Activated CD4-positive, CD25-positive, alpha-beta regulatory T cell (primary cell): Measurements from ENCODE around the gene HMOX1.

Experiments used
- DNase-seq, 4 experiments: peaks; one replicate each; lab custom pipeline; 2025; lab: John Stamatoyannopoulos, UW

The HMOX1 gene, protein sequence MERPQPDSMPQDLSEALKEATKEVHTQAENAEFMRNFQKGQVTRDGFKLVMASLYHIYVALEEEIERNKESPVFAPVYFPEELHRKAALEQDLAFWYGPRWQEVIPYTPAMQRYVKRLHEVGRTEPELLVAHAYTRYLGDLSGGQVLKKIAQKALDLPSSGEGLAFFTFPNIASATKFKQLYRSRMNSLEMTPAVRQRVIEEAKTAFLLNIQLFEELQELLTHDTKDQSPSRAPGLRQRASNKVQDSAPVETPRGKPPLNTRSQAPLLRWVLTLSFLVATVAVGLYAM

DNA sequence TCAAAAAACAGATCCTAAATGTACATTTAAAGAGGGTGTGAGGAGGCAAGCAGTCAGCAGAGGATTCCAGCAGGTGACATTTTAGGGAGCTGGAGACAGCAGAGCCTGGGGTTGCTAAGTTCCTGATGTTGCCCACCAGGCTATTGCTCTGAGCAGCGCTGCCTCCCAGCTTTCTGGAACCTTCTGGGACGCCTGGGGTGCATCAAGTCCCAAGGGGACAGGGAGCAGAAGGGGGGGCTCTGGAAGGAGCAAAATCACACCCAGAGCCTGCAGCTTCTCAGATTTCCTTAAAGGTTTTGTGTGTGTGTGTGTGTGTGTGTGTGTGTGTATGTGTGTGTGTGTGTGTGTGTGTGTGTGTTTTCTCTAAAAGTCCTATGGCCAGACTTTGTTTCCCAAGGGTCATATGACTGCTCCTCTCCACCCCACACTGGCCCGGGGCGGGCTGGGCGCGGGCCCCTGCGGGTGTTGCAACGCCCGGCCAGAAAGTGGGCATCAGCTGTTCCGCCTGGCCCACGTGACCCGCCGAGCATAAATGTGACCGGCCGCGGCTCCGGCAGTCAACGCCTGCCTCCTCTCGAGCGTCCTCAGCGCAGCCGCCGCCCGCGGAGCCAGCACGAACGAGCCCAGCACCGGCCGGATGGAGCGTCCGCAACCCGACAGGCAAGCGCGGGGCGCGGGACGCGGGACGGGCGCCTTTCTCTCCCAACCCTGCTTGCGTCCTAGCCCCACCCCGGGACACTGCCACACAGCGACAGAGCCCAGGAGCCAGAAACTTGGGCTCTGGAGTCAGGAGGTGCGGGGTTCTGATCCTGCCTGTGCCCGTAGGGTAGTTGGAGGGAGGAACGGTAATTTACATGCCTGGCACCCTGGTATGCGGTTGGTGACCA lies at the start of gene HMOX1:
Gene HMOX1, plus strand, starts transcription at position 560 of the 887 bp plus-strand sequence. Its CDS starts 78 bp downstream, at position 638.
- DNase-seq, result peak; percentile 17 to 48 (median 36)

DNA sequence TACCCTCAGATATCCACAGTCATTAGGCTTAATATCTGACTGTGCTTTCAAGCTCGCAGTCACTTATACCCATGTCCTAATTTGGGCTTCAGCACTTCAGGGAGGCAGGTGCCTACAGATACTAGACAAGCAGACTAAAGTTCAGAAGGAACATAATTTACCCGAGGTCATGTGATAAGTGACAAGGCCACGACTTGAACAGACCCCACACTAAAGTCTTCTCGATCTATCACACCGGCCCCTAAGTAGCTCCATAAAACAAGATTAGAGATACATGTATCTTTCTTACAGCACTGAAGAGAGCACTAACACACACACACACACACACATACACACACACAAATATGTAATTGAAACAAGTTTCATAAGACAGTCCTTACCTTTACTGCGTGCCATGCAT lies 48.6 kb upstream of the HMOX1 start:
- no peak for DNase-seq

DNA sequence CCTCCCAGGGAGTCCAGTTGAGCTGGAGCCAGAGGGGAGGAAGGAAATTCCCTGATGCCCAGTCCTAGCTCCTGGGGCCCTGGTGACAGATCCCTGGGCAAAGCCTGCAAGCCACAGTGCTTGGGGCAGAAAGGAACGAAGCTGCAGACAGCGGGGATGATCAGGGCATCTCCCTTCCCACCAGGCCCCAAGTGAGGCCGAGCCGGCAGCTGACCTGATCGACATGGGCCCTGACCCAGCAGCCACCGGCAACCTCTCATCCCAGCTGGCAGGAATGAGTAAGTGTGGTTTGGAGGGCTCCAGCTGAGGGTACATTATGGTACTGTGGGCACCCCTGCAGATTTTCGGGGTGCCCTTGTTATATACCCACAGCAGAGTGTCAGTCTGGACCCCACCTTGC lies 47.7 kb upstream of the HMOX1 start:
- no peak for DNase-seq

DNA sequence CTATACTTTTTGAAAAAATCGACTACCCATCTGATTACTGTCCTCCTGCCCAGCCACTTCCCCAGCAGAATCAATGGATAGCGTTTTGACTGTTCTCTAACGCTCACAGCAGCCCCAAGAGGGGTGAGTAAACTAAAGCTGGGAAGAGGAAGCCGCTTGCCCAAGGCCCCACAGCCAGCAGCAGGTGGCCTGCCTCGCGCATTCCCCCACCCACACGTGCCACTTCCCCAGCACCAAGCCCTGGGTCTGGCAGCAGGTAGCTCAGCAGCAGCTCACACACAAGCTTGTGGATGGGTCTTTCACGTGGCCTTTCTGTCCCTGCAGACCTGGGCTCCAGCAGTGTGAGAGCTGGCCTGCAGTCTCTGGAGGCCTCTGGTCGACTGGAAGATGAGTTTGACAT lies 46.9 kb upstream of the HMOX1 start:
- DNase-seq, result peak in 1 of 4 experiments; percentile 4

DNA sequence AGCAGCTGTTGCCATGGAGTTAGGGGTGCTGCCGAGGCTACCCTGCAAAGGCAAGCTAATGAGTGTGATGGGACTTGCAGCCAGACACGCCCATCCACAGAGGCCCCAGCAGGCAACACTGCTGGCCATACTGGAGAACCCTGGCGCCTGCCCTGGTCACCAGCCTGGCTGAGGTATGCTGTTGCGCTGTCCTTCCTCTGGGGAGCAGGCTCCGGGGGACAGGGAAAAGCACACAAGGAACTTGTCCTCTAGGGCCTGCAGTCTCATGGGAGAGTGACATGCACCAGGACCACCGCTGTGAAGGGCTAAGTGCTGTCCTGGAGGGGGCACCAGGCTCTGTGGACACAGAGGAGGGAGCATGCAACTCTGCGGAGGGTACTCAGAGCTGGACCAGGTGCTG lies 45.4 kb upstream of the HMOX1 start:
- no peak for DNase-seq

DNA sequence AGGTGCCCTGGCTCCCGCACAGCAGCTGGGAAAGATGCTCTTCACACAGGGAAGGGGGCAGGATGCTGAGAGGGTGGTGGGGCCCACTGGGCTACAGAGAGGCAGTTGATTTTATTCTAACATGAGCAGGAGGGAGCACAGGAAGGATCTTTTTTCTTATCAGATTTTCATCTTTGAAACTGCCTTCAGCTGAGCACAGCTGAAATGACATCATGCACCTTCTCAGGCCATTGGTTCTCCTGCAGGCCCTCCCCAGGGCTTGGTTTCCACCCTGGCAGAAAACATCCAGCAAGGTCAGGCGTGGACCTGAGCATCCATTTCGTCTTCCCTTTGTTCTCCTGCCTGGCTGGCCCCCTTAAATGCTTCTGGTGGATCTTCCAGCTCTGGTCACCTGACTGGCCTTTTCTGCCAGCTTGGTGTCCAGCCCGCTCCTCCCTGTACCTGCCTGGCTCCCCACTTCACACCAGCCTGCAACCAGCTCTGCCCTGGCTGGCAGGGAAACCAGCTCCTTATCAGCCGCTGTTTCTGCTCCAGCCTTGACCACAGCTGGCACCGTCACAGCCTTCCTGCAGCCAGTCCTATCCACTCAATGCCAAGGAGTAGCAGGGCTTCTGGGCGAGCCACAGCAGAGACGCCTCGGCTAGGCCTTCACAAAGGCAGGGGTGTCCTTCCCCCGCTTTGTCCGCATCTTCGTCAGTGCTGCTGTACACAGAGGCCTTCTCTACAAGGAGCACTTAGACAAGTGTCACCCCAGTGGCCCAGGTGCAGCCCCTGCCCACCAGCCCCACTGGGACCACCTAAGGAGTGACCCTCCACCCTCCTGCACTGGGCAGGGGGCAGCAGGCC lies 44.7 kb upstream of the HMOX1 start:
- no peak for DNase-seq

DNA sequence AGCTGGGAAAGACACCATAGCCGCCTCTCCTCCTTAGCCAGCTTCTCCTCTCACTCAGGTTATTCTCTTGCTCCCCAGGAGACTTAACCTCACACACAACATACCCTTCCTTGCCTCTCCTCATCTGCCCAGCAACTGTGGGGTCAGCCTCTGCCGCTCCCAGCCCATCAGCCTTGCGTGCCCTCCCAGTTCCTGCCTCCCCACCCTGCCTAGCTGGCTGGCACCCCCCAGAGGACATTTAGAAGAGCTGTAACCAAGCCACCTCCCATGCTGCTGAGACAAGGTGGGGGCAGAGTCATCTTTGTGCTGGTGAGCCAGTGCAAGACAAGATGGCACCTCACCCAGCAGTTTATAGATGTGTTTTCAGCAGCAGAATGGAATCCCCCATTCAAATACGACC lies 43.0 kb upstream of the HMOX1 start:
- DNase-seq, result no peak

DNA sequence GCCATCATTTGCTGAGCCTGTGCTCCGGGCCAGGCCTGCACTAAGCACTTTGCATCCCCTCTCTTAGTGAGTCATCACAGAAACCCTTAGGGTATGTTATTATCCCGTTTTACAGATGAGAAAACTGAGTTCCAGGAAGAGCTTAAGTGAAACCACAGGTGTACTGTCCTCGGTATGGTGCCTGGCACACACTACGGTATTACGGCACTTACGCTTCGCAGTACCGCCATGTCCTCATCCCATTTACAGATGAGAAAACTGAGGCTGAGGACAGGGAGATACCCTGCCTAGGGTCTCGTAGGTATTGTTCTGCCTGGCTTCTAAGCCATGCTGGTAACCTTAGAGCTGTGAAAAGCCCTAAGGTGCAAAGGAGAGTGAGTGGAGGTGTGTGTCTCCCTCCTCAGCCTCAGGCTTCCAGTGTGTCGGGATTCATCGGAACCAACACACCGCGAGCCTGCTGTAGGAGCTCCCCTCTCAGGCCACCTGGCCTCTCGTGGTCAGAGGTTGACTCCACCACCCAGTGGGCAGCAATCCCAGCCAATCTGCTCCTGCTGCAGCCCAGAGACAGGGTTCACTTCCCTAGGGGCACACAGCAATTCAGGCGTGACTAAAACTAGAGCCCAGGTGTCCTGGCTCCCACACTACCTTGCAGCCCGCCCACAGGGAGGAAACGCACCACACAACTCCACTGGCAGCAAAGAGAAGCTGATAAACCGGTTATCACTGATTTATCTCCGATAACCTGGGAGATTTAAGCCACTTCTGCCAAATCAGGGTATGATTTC lies 39.6 kb upstream of the HMOX1 start:
- DNase-seq, result no peak

DNA sequence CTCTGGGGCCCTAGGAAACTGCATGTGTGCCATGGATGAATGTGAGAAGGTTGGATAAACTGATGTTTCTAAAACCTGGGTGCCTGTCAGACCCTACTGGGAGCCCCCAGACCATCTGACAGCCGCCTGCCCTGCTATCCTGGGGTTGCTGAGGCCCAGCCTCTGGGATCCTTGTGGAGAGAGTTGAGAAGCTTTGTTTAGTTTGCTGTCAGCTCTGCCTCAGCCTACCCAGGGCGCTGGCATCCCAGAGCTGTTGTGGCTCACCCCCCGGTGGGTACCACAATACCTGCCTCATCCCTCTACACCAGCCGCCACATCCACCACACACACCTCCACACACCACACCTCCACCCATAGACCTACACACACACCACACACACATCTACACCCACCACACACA lies 38.5 kb upstream of the HMOX1 start:
- DNase-seq, result no peak

DNA sequence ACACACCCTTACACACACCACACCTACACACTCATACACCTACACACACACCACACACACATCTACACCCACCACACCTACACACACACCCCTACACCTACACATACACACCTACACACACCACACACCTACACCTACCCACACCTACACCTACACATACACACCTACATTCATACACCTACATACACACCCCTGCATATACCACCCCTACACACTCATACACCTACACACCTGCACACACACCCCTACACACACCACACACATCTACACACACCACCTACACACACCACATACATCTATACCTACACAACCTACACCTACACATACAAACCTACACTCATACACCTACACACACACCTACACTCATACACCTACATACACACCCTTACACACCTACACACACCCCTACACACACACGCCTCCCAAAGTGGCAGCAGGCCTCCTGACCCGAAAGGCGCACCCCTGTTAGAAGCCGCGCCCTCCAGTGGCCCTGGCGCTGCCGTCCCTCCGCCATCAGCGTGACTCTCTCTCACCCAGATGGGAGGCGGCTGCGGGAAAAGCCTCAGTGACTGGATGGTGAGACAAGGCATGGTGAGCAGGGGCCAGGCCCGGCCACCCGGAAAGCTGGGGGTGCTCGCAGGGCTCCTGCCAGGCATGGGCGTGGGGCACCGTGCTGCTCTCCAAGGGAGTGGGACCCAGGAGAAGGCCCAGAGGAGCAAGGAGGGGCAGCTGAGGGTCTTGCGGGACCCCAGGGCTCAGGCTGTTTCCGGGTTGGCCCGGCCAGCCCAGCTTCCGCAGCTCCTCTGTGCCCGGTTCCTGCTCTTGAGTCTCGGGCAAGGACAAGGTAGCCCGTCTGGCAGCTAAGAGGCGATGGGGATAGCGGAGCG lies 37.0 kb upstream of the HMOX1 start:
- no peak for DNase-seq

DNA sequence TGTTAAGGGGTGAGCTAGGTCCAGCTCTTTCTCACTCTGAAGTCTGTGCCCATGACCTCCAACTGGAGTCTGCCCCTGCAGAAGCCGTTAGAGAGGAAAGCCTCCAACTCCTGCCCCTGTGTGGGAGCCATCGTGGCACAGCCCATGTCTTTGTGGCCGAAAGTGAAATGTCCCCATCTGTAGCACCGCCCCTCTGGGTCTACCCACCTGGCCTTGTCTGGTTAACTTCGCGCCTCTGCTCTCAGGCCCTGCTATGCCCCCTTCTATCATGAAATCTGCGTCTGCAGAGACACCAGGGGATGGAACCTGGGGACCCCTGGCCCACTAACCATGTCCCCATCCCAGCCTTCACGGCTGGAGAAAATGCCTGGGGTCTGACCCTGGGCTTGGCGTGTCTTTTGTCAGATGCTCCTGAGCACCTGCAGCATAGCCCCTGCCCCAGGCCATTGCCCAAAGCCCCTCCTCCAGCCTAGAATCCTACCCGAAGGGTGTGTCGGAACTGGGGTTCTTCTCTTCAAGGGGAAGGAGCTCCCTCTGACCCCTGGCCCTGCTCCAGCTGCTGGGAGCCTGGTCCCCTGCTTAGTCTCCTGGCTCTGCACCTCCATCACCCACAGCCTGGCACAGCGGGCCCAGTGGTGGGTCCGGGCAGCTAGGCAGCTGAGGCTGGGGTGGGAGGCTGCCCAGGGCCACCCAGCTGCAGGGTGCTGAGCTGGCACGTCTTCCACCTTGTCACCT lies 35.8 kb upstream of the HMOX1 start:
- no peak for DNase-seq

DNA sequence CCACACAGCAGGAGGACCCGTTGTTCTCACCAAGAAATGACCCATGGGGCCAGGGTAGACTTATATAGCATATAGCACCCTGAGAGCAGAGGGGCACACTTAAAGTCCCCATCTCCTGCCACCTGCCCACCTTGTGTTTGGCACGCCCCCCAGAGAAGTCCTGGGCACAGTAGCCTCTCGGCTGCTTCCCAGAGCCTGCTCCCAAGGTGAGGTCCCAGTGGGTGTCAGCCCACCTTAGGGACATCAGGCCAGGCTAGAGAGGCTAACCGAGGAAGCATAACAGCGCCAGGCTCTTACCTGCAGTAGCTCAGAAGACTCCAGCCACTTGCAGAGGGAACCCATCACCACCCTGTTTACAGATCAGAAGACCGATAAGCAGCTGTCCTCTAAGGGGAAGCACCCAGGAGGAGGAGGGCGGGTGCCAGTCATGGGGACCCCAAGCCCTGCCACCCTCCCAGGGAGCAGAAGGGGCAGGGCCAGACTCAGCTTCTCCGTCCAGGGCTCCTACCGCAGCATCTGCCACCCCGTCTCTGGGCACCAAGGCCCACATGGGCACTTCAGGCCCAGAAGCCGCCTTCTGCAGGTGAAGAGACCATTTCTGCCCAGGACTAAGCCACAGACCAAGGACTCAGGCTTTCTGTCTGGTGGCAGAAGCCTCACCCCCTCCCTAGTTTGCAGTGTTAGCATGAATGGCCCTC lies 34.9 kb upstream of the HMOX1 start:
- no peak for DNase-seq

DNA sequence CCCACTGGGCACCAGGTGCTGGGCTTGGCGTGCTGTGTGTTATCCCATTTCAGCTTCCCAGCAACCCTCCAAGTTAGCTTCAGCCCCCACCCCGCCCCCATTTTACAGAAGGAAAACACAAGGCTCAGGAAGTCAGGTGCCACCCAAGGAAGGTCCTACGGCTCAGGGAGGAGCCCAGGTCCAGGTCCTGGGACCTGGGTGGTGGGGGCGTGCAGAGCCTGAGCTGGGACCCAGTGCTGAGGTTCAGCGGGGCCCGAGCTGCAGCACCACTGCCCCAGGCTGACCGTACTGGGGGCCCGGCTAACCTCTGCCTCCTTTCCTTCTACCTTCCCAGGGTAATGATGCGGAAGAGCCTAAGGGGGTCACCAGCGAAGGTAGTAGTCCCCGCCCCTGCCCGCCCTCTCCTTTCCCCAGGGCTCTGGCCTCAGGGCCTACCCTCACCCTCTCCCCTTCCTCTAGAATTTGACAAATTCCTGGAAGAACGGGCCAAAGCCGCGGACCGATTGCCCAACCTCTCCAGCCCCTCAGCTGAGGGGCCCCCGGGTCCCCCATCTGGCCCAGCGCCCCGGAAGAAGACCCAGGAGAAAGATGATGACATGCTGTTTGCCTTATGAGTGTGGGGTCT lies 34.2 kb upstream of the HMOX1 start:
- DNase-seq, result no peak

DNA sequence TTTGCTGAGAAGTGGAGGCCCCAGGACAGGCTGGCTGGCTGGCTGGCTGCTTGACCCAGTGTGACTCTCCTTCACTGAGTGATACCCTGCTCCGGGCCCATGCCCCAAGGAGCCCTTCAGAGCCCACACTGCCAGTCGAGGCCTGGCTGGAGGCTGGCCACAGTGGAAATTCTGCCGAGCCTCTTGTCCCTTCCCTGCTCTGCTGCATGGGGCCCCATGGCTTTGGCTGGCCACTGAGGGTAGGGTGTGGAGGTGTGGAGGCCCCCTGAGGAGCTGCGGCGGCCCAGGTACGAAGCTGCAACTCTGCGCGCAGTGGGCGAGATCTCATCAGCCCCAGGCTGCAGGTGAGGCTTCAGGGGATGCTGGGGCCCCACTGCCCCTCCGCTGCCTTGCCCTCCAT lies 33.4 kb upstream of the HMOX1 start:
- no peak for DNase-seq

DNA sequence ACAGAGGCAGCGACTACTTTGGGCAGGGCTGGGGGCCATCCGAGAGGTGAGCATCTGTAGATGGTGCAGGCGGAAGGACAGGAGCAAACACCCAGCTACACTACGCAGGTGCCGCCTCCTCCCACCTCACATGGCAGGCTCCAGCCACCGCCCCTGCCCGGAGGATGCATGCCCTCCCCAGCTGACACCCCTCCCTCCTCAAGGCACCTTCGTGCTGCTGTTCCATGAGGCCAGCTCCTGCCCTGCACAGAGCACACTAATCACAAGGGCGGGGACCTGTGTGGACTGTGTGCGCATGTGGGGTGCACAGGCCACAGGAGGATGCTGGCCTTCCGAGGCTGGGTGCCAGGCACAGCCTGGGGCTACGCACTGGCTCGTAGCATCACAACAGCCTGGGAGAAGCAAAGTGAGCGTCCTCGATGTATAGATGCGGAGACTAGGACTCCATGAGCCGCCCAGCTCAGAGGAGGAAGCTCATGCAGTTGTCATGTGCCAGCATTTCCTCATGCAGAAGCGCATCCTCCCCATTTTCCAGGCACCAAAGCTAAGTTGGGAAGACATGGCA lies 32.8 kb upstream of the HMOX1 start:
- DNase-seq, result no peak

DNA sequence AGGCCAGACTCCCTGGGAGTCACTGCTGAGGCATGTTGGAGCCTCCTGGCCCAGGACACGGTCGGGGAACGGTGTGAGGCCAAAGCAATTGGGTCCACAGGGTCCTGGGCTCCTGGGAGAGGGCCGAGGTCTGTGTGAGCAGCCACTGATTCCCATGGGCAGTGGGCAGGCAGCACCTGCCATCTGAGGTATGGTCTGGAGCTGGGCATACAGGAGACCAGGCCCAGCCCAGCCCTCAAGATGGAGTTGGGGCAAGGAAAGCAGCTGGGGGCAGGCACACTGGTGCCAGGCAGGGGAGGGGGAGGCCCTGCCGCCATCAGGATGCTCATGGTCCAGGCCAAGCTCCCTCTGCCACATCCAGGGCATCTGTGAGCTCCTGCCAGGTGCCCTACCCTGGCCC lies 32.2 kb upstream of the HMOX1 start:
- no peak for DNase-seq

DNA sequence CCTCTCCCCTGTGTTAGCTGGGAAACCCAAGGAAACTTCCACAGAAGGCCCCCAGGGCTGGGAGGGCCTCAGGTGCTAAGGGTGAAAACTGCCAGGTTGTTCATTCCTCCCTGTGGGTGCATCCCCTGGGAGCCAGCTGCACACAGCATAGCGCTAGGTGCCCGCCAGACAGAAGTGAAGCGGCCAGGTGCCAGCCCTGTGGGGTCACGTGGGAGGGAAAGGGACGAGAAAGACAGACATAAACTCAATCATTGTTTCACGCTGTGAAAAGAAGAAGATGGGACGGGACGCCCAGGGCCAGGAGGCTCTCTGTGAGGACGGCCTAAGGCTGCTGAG lies 31.6 kb upstream of the HMOX1 start:
- DNase-seq, result no peak

DNA sequence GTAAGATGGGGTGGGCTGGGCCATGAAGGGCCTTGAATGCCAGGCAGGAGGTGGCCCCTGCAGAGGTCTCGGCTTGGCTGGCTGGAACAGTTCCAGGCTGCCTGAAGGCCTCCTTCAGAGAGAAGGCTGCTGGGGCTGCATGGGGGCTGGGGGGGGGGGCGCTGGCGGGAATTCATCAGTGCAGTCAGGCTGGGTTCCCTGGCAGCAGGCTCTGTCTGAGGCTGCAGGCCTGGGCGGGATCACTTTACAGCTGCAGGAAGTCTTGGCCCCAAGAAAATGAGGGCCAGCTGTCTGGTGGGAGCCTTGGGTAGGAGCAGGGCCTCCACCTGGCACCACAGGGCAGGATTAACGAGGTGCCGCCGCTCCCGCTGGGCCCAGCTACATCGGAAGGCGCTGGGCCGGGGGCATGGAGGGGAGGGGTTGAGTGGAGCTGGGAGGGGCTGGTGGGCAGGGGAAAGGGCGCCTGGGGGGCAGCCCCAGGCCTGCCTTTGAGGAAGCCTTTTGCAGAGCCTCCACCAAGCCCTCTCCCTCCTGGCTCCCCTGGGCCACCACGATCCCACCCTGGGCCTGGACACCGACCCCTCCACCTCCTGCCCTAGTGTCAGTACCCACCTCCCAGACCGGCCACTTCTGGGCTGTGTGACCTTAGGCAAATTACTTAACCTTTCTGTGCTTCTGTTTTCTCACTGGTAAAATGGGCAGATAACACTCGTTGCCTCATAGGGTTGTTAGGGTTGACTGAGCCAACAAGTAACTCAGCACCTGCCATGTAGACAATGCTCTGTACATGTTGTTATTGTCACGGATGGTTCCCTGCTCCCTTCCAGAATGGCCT lies 31.0 kb upstream of the HMOX1 start:
- no peak for DNase-seq
